GM10248 (cell line): ENCODE data around the gene MTERF2.

Experiments
- CTCF ChIA-PET: fragments of 300-600 bp; sonication (Branson Sonifier 250); formaldehyde crosslinking; extraction: SDS; loops from one replicate; lab custom pipeline; 2021; ENCODE audit warnings: antibody characterized with exemption; lab: Yijun Ruan, JAX
- POLR2A ChIA-PET: fragments of 350-650 bp; sonication (Branson Sonifier 250); formaldehyde crosslinking; extraction: SDS; loops from one replicate; lab custom pipeline; 2020; ENCODE audit warnings: antibody characterized with exemption; lab: Yijun Ruan, JAX
- DNase-seq: peaks from one replicate; pipeline ENCODE4 v3.0.0; 2012; ENCODE audit errors: extremely low spot score
- CTCF ChIP-seq: IDR thresholded peaks from 2 replicates; pipeline ENCODE4 v1.5.1; 2012; ENCODE audit warnings: mild to moderate bottlenecking, low read depth; ENCODE audit errors: extremely low read depth, missing control alignments, control extremely low read depth

The MTERF2 gene

GRCh38 chr12:106974511-106974910, 12.4 kb downstream of the MTERF2 start:
- ChIA-PET POLR2A (no interaction called here), CTCF (interaction anchor here (1.4 kb wide), 1 partner anchor 19 kb away, joined by 5 read pairs; the partner anchor contains the start of gene TMEM263)
- no peak for TF ChIP-seq CTCF
- peak; percentile 44 for DNase-seq

- CTCF ChIA-PET: no interaction called here
- POLR2A ChIA-PET: no interaction called here
- TF ChIP-seq CTCF: no peak
- no peak for DNase-seq
These were observed 13.4 kb downstream of the MTERF2 start for GRCh38 chr12:106973545-106973944.

- TF ChIP-seq CTCF: no peak
- ChIA-PET POLR2A (no interaction called here), CTCF (no interaction called here)
- DNase-seq: no peak
These were observed 15.9 kb downstream of the MTERF2 start for GRCh38 chr12:106971065-106971464.

GRCh38 chr12:106964526-106964925, 22.4 kb downstream of the MTERF2 start:
- POLR2A ChIA-PET: no interaction called here
- CTCF ChIA-PET: no interaction called here
- TF ChIP-seq CTCF: no peak
- no peak for DNase-seq

- ChIA-PET POLR2A (no interaction called here), CTCF (no interaction called here)
- DNase-seq: no peak
- TF ChIP-seq CTCF: no peak
These were observed 24.7 kb downstream of the MTERF2 start for GRCh38 chr12:106962286-106962685.

GRCh38 chr12:106960443-106960842, 26.5 kb downstream of the MTERF2 start:
- ChIA-PET CTCF (interaction anchor here (1.4 to 1.9 kb wide), 3 partner anchors 10 to 38 kb away, joined by 3 to 5 read pairs (median 4); no protein-coding TSS in a partner anchor), POLR2A (no interaction called here)
- no peak for TF ChIP-seq CTCF
- no peak for DNase-seq

- CTCF ChIA-PET: no interaction called here
- POLR2A ChIA-PET: no interaction called here
- TF ChIP-seq CTCF: no peak
- DNase-seq: no peak
These were observed 29.4 kb downstream of the MTERF2 start for GRCh38 chr12:106957583-106957982.
